Astrocyte of the cerebellum (primary cell): Measurements from ENCODE around the gene SLC25A26.

Experiments used
- DNase-seq: peaks from one replicate; pipeline ENCODE4 v3.0.0-alpha.2; 2011; ENCODE audit warnings: low read depth
- H3K4me3 ChIP-seq: 2 replicates; pipeline ENCODE4 v1.5.1; 2011; ENCODE audit warnings: mild to moderate bottlenecking, low read depth, low read length, moderate library complexity
- in situ Hi-C: cut with HindIII; loops from 2 replicates; pipeline ENCODE4 v1.10.0; 2017; ENCODE audit warnings: low sequenced_read_pairs
- TF ChIP-seq, protein P1 (sequence below): IDR thresholded peaks from 2 replicates; pipeline ENCODE4 v1.5.1; 2012; ENCODE audit warnings: low read length, low read depth, moderate library complexity, mild to moderate bottlenecking; ENCODE audit errors: missing control alignments

The SLC25A26 gene

GRCh38 chr3:66338927-66339326, 118.1 kb downstream of the SLC25A26 start:
- in situ Hi-C loops: no loop called here
- no peak overlapping the region for H3K4me3 ChIP-seq
- TF ChIP-seq, protein P1, sequence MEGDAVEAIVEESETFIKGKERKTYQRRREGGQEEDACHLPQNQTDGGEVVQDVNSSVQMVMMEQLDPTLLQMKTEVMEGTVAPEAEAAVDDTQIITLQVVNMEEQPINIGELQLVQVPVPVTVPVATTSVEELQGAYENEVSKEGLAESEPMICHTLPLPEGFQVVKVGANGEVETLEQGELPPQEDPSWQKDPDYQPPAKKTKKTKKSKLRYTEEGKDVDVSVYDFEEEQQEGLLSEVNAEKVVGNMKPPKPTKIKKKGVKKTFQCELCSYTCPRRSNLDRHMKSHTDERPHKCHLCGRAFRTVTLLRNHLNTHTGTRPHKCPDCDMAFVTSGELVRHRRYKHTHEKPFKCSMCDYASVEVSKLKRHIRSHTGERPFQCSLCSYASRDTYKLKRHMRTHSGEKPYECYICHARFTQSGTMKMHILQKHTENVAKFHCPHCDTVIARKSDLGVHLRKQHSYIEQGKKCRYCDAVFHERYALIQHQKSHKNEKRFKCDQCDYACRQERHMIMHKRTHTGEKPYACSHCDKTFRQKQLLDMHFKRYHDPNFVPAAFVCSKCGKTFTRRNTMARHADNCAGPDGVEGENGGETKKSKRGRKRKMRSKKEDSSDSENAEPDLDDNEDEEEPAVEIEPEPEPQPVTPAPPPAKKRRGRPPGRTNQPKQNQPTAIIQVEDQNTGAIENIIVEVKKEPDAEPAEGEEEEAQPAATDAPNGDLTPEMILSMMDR: no peak
- no peak for DNase-seq

DNA sequence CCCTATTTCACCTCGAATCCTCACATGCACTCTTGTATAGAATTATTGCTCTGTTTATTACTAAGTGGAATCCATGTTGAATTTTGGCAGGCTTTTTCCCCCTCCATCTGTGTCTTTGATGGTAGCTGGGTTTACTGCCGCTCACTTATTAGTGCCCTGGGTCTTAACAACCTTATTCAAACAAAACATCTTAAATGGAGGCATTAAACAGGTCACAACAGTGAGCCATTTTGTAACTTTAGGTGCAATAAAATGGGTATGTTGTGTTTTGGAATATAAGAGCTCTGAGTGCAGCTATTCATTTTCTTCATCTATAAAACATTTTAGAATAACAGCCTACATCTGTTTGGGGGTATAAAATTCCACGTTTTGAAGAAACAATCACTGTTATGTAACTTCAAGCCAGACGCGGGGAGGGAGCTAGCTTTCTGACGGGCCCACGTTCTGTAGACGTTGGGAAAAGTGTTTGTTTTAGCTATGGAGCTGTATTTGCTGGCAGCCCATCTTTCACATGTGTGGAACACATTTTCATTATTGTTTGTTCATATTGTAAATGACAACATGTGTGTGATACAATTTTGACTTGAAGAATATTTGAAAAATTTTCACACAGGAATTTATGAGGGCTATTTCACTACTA, 122.0 kb downstream of the SLC25A26 start:
- in situ Hi-C loops: no loop called here
- TF ChIP-seq, protein P1: no peak
- no peak overlapping the region for H3K4me3 ChIP-seq
- DNase-seq: no peak

DNA sequence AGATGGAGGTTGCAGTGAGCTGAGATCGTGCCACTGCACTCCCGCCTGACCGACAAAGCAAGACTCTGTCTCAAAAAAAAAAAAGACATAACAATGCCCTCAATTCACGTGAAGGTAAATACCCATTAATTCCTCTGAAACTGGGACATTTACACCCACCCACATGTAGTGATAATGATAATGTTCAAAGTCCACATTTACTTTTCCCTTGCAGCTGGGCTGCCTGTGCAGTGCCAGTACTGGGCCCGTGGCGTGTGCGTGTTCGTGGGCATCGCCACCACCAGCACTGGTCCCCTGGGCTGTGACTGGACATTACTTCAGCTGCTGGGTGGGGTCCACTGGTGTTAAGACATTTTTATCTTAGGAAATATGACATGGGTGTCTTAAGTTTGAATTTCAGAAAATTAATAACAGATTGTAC, 123.6 kb downstream of the SLC25A26 start:
- DNase-seq: no peak
- TF ChIP-seq, protein P1: no peak
- no peak overlapping the region for H3K4me3 ChIP-seq
- in situ Hi-C loops: no loop called here

DNA sequence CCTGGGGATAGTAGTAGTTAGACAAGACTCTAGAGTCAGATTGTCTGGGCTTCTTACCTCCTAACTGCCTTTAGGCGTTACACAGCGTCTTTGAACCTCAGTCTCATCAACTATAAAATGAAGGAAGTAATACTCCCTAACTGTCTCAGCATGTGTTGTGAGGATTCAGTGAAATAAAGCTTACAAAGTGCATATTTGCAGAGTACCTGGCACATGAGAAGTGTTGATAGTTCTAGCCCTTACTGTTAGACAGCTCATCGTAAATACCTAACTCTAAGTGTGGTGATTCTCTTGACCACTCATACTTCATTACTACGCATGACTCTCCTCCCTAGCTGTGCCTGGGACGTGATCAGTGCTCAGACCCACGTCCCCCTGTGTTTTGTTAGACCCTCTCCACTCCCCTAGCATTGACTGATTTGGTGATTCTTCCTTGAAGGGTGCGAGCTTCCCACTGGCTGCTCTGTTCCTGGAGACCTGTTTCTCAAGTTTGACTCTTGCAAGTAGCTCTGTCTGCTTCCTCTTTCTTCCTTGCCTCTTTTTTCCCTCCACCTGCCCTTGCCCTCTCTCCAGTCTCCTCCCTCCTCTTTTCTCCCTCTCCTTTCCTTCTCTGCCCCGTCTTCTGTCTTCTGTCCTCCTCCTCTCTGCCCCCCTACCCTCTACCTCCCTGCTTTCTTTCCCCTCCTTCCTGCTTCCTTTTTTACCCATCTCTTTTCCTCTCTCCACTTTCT, 124.2 kb downstream of the SLC25A26 start:
- no peak for DNase-seq
- no peak overlapping the region for H3K4me3 ChIP-seq
- in situ Hi-C loops: no loop called here
- TF ChIP-seq, protein P1: no peak

DNA sequence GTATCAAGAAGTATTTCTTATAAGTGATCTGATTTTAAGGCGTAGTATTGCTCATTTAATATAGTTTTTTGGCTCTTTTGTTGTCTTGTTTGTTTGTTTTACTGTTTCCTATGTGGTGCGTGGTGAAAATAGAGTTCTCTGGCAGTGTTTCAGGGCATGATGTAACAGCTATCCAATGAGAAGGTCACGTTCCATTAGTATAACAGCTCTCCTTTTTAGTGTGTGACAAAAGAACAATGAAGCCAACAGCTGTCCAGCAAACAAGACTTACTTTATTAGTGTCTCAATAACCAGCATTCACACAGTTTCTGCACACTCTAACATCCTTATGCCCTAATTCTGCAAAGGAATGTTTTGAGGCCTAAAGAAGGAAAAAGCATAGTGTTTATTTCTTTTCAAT, 127.9 kb downstream of the SLC25A26 start:
- H3K4me3 ChIP-seq: no peak overlapping the region
- TF ChIP-seq, protein P1: no peak
- DNase-seq: no peak
- in situ Hi-C loops: no loop called here

GRCh38 chr3:66350601-66351000, 129.8 kb downstream of the SLC25A26 start:
- no peak overlapping the region for H3K4me3 ChIP-seq
- in situ Hi-C loops: no loop called here
- TF ChIP-seq, protein P1: no peak
- DNase-seq: no peak
